ENCODE measurements around the gene ARHGEF16. TPM values are rescaled to one million over a fixed set of nuclear protein-coding genes. Genes with fewer than 3 reads are reported as not detected.

The ARHGEF16 gene
- total RNA-seq, 2 experiments from 2014 or later, result not detected

DNA sequence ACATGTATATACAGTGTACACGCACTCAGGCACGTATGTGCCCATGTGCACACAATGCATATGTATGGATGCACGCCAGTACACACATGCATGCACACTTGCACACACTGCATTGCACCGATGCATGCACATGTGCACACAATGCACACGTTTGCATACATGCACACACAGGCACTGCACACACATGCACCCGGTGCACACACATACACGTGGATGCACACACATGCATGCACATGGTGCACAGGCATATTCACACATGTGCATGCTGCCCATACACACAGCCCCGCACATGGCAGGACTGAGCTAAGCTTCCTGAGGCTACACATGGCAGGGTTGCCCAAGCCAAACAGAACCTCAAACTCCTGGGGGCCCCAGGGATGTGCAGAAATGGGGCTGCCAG lies 19.6 kb downstream of the ARHGEF16 start:
- ChIA-PET CTCF (no interaction called here), POLR2A (no interaction called here)
- no peaks in the 10 kb centered on the region for H3K27me3 Mint-ChIP-seq

DNA sequence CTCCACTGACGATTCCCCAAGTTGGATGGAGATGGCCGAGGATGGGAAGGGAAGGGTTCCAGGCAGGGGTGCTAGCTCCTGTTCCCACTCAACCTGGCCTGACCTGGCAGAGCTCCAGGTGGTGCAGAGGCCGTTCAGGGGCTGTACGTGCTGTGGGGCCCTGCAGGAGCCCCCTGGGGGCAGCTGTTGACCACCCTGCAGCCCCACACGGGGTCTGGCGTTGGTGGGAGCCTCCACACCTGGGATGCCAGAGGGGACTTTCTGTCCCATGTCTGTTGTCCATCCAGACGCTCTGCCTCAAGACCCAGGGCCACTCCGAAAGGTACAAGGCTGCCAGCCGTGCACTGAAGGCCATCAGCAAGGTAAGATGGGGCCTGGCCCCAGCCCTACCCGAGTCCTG lies 20.0 kb downstream of the ARHGEF16 start:
- Mint-ChIP-seq H3K4me1 (no peaks in the 10 kb centered on the region), H3K4me3 (no peak overlapping the region), H3K27ac (no peak overlapping the region), H3K36me3 (ENCODE audit: low read depth) (no peaks in the 10 kb centered on the region), H3K9me3 (no peaks in the 10 kb centered on the region), H3K27me3 (no peaks in the 10 kb centered on the region)
- DNase-seq, result no peak
- POLR2A ChIA-PET, result no interaction called here
- CTCF ChIA-PET, result no interaction called here

More for the DNA sequence above, 19.6 kb downstream of the ARHGEF16 start:
- H3K4me3 Mint-ChIP-seq, result no peak overlapping the region
- H3K27ac Mint-ChIP-seq, result no peak overlapping the region
- no peaks in the 10 kb centered on the region for H3K4me1 Mint-ChIP-seq
- H3K36me3 Mint-ChIP-seq (ENCODE audit: low read depth), result no peaks in the 10 kb centered on the region
- H3K9me3 Mint-ChIP-seq, result no peaks in the 10 kb centered on the region
- DNase-seq, result no peak

DNA sequence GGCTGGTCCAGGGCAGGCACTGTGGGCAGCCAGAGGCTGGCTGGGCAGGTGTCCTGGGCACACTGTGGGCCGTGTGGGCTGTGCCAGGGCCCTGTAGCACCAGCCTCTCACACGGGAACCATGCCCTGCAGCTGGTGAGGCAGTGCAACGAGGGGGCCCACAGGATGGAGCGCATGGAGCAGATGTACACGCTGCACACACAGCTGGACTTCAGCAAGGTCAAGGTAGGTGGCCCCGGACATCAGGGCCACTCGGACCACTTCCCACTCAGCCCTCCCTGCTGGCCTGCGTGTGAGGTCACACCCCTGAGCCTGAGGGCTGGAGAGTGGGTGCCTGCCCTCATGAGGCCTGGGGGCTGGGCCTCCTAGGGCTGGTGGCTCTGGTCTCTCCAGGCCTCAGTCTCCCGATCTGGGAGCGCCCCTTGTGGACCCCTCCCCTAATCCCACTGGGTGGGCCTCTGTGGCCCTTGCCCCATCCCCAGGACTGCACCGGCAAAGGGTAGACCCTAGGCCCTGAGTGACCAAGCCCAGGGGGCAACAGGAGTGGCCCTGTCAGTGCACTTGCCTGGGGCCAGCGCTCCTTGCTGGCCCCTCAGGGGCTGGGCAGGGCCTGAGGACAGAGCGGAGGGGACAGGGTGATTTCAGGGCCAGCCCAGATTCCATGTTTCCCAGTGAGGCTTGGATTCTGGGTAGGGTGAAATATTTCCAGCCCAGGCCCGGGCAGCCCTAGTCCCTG lies 21.5 kb downstream of the ARHGEF16 start:
- DNase-seq, result no peak
- Mint-ChIP-seq H3K36me3 (ENCODE audit: low read depth) (no peaks in the 10 kb centered on the region), H3K4me3 (no peak overlapping the region), H3K4me1 (no peaks in the 10 kb centered on the region), H3K27ac (no peak overlapping the region), H3K9me3 (no peaks in the 10 kb centered on the region), H3K27me3 (no peaks in the 10 kb centered on the region)
- ChIA-PET CTCF (no interaction called here), POLR2A (interaction anchor here (0.5 kb wide), 1 partner anchor 119 kb away, joined by 8 read pairs; no protein-coding TSS in a partner anchor)

DNA sequence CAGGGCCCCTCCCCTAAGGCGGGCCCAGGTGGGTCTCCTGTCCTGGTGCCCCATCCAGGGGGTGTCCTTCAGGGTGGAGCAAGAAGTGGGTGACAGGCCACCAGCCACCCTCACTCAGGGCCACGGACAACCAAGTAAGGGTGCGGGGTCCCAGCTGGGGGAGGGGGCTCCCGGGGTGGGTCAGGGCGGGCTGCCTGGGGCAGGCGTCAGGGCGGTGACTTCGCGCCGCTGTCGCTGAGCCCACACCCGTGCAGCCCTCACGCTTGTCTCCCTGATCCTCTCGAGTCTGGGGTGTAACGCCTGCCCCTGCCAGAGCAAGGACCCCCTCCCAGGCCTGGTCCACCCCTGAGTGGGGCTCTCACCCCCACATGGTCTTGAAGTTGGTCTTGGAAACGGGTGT lies 22.2 kb downstream of the ARHGEF16 start:
- H3K27ac Mint-ChIP-seq, result no peak overlapping the region
- H3K4me3 Mint-ChIP-seq, result no peak overlapping the region
- no peaks in the 10 kb centered on the region for H3K4me1 Mint-ChIP-seq
- no peaks in the 10 kb centered on the region for H3K27me3 Mint-ChIP-seq
- no peaks in the 10 kb centered on the region for H3K36me3 Mint-ChIP-seq (ENCODE audit: low read depth)
- no peak for DNase-seq
- no peaks in the 10 kb centered on the region for H3K9me3 Mint-ChIP-seq
- ChIA-PET POLR2A (no interaction called here), CTCF (no interaction called here)

DNA sequence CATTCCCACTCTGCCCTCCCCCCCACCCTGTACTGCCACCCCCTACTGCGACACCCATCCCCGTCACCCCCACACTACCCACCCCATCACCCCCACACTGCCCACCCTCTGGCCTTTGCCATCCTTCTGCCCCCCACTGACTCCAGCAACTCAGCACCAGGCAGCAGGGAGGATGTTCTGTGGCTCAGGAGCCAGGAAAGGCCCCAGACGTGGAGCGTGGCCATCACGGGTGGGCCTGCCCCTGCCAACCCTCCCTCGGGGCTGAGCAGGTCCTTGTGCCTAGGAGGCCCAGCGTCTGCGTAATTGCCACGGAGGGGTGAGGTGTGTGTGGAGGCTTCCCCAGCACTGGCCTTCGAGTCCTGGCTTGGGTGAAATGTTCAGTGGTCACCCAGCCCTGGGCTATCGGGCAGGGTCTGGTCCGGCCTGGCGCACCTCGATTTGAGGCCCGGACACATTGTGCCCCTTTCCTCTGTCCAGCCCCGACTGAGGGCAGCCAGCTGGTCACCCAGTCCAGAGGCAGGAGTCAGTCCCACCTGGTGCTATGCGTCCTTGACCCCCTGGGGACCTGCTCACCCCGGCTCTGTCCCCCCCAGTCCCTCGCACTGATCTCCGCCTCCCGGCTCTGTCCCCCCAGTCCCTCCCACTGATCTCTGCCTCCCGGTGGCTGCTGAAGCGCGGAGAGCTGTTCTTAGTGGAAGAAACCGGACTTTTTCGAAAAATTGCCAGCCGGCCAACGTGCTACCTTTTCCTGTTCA lies 23.0 kb downstream of the ARHGEF16 start:
- DNase-seq, result no peak
- Mint-ChIP-seq H3K27ac (no peak overlapping the region), H3K36me3 (ENCODE audit: low read depth) (no peaks in the 10 kb centered on the region), H3K4me3 (no peak overlapping the region), H3K9me3 (no peaks in the 10 kb centered on the region), H3K4me1 (no peaks in the 10 kb centered on the region), H3K27me3 (no peaks in the 10 kb centered on the region)
- POLR2A ChIA-PET, result no interaction called here
- CTCF ChIA-PET, result no interaction called here

DNA sequence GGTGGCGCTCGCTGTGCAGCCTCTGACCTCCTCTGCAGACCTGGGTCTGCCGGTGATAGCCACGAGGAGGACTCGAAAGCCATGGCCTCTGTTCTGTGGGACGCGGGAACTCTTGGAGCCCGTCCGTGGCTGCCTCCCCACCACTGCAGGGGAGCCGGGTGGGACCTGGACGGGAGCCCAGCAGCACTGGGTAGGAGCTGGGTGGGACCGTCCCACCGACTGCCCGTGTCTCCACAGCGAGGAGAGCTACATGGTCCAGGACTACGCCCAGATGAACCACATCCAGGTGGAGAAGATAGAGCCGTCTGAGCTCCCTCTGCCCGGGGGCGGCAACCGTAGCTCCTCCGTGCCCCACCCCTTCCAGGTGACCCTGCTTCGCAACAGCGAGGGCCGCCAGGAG lies 23.7 kb downstream of the ARHGEF16 start:
- Mint-ChIP-seq H3K4me1 (no peaks in the 10 kb centered on the region), H3K4me3 (no peak overlapping the region), H3K9me3 (no peaks in the 10 kb centered on the region), H3K27ac (no peak overlapping the region), H3K27me3 (no peaks in the 10 kb centered on the region), H3K36me3 (ENCODE audit: low read depth) (no peaks in the 10 kb centered on the region)
- ChIA-PET CTCF (interaction anchor here (0.8 kb wide), 1 partner anchor 8 kb away, joined by 3 read pairs; no protein-coding TSS in a partner anchor), POLR2A (no interaction called here)
- no peak for DNase-seq

DNA sequence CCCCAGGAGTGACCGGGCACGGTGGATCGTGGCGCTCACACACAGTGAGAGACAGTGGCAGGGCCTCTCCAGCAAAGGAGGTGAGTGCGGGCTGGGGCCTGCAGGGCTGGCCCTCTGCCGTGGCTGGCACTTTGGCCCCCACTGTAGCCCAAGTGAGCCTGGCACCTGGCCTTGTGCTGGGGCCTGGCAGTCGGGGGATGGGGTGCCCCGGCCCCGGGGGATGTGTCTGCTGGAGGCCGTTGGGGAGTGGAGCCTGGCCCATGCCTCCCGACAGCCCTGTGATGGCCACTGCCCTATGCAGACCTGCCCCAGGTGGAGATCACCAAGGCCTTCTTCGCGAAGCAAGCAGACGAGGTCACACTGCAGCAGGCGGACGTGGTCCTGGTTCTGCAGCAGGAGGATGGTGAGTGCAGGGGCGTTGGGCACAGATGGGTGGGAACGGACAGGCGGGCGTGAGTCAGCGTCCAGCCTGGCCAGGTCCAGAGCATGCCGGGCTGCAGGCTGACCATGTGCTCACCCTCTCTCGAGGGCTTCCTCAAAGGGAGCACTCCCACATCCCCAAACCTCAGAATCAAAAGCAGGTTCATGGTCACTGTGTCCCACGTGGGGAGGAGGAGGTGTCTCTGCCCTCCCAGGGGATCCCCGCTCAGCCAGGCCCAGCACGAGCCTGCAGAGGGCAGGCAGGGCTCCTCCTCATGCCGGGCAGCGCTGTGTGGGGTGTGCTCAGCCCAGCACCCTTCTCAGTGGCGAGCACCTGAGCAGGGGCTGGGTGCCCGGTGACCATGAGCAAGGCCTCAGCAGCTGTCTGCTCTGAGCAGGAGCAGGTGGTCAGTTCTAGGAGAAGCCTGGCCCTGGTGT lies 25.3 kb downstream of the ARHGEF16 start:
- H3K36me3 Mint-ChIP-seq (ENCODE audit: low read depth), result no peaks in the 10 kb centered on the region
- no peaks in the 10 kb centered on the region for H3K27me3 Mint-ChIP-seq
- no peak for DNase-seq
- H3K4me1 Mint-ChIP-seq, result no peaks in the 10 kb centered on the region
- ChIA-PET CTCF (no interaction called here), POLR2A (no interaction called here)
- no peak overlapping the region for H3K27ac Mint-ChIP-seq
- no peaks in the 10 kb centered on the region for H3K9me3 Mint-ChIP-seq
- no peak overlapping the region for H3K4me3 Mint-ChIP-seq

DNA sequence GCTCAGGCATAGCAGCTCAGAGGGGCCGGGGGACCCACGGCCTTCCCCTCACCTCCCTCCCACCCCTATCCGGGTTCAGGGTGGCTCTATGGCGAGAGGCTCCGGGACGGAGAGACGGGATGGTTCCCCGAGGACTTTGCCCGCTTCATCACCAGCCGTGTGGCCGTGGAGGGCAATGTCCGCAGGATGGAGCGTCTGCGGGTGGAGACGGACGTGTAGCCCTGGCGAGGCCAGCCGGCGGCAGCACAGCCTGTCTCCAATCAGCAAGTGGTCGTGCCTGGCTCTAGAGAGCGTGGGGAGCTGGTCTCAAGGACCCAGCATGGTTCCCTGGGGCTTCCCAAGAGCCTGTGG lies 25.9 kb downstream of the ARHGEF16 start:
- Mint-ChIP-seq H3K9me3 (no peaks in the 10 kb centered on the region), H3K27me3 (no peaks in the 10 kb centered on the region), H3K4me1 (no peaks in the 10 kb centered on the region), H3K27ac (no peak overlapping the region), H3K36me3 (ENCODE audit: low read depth) (no peaks in the 10 kb centered on the region), H3K4me3 (no peak overlapping the region)
- ChIA-PET CTCF (no interaction called here), POLR2A (no interaction called here)
- DNase-seq, result no peak

DNA sequence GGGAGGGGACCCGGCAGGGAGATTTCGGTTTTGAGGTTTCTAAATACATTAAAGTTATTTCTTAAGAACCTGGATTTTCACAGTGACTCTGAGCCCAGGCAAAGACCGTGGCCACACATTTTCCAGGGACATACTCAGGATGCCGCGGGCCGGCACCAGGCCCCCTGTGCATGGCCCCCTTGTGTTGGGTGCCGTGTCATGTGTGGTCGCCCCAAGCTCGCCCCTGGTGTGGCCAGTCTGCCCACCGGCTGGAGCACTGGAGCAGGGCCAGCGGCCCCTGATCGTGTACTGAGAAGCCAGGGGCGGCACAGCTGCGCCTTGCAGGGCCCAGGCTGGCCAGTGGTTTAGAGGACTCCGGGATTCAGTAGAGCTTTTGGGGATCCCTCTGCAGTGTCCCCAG lies 26.6 kb downstream of the ARHGEF16 start:
- DNase-seq, result no peak
- no peaks in the 10 kb centered on the region for H3K9me3 Mint-ChIP-seq
- no peak overlapping the region for H3K27ac Mint-ChIP-seq
- no peak overlapping the region for H3K4me3 Mint-ChIP-seq
- CTCF ChIA-PET, result no interaction called here
- no peaks in the 10 kb centered on the region for H3K4me1 Mint-ChIP-seq
- no peaks in the 10 kb centered on the region for H3K36me3 Mint-ChIP-seq (ENCODE audit: low read depth)
- no peaks in the 10 kb centered on the region for H3K27me3 Mint-ChIP-seq
- POLR2A ChIA-PET, result no interaction called here

DNA sequence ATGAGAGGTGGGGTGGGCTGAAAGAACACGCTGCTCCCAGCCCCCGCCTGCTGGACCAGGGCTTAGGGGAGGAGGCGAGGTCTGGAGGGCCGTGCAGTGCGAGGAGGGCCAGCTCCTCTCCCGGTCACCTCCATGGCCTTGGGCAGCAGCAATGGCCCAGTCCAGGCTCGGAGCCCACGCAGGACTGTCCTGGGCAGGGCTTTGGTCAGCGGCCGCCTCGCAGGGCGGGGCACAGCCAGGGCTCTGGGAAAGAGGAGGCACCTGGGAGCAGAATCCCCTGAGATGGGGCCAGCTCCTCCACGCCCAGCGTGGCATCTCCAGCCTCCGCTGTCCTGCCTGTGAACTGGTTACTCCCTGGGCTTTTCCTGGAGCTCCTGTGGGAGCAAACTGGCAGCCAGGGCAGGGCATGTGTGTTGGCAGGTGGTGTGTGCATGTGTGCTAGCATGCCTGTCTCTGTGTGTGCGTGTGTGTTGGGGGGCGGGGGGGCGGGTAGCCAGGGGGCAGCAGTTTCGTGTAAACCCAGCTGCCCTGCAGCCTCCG lies 27.4 kb downstream of the ARHGEF16 start:
- POLR2A ChIA-PET, result no interaction called here
- H3K27ac Mint-ChIP-seq, result no peak overlapping the region
- CTCF ChIA-PET, result no interaction called here
- no peaks in the 10 kb centered on the region for H3K27me3 Mint-ChIP-seq
- H3K36me3 Mint-ChIP-seq (ENCODE audit: low read depth), result no peaks in the 10 kb centered on the region
- H3K4me3 Mint-ChIP-seq, result no peak overlapping the region
- DNase-seq, result no peak
- H3K4me1 Mint-ChIP-seq, result no peaks in the 10 kb centered on the region
- no peaks in the 10 kb centered on the region for H3K9me3 Mint-ChIP-seq

DNA sequence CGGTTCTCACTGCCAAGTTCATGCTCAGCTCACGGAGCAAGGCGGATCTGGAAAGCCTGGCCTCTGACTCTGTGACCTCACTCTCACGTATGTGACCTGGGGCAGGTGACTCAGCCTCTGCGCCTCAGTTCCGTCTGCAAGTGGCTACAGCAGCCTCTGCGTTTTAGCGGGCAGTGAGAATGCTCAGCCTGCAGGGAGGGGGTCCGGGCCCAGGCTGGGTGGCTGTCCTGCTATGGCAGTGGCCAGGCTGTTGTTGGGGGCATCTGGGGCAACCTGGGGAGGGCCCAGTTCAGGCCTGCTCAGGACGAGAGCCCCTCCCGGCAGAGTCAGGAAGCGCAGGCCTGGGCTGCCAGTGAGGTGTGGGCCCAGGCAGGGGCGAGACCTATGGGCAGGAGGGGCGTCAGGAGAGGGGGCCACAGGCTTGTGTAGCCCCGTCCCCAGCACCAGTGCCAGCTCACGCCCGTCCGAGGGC lies 27.9 kb downstream of the ARHGEF16 start:
- no peaks in the 10 kb centered on the region for H3K36me3 Mint-ChIP-seq (ENCODE audit: low read depth)
- H3K4me1 Mint-ChIP-seq, result no peaks in the 10 kb centered on the region
- H3K9me3 Mint-ChIP-seq, result no peaks in the 10 kb centered on the region
- DNase-seq, result no peak
- no peak overlapping the region for H3K27ac Mint-ChIP-seq
- H3K27me3 Mint-ChIP-seq, result no peaks in the 10 kb centered on the region
- ChIA-PET CTCF (no interaction called here), POLR2A (no interaction called here)
- no peak overlapping the region for H3K4me3 Mint-ChIP-seq

DNA sequence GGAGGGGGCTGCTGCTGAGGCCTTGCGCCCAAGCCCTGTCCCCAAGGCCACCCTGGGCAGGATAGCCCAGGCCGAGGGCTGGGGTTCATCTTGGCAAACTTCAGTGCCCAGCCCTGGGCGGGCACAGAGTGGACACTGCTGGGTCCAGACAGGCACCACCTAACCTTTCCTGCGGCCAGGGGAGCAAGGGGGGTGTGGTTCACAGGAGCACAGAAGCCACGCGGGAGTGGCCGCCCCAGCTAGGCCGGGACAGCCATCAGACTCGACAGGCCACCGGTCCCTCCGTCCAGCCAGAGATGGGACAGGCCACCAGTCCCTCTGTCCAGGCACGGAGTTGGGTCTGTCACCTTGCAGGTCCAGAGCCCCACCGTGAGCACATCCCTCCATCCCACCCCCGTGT lies 28.9 kb downstream of the ARHGEF16 start:
- no peaks in the 10 kb centered on the region for H3K4me1 Mint-ChIP-seq
- no peak overlapping the region for H3K4me3 Mint-ChIP-seq
- no peak overlapping the region for H3K27ac Mint-ChIP-seq
- H3K9me3 Mint-ChIP-seq, result no peaks in the 10 kb centered on the region
- POLR2A ChIA-PET, result no interaction called here
- no peaks in the 10 kb centered on the region for H3K36me3 Mint-ChIP-seq (ENCODE audit: low read depth)
- no peak for DNase-seq
- CTCF ChIA-PET, result interaction anchor here (0.7 kb wide), 1 partner anchor 30 kb away, joined by 3 read pairs; no protein-coding TSS in a partner anchor
- H3K27me3 Mint-ChIP-seq, result no peaks in the 10 kb centered on the region
